GM18873 (cell line): ENCODE measurements around the gene CHAC1.
"Not testable (repeated sequence)": the region's sequence is repeated elsewhere in the genome, so short reads cannot be mapped to it uniquely, and the experiment has no call there.

Source experiments
- ATAC-seq: cut with Tn5 transposase; IDR thresholded peaks from one replicate; pipeline ENCODE4 v1.9.1; 2021; ENCODE audit warnings: mild to moderate bottlenecking, moderate library complexity, moderate number of reproducible peaks; ENCODE audit not compliant: unreplicated experiment, low FRiP score

Gene CHAC1

DNA sequence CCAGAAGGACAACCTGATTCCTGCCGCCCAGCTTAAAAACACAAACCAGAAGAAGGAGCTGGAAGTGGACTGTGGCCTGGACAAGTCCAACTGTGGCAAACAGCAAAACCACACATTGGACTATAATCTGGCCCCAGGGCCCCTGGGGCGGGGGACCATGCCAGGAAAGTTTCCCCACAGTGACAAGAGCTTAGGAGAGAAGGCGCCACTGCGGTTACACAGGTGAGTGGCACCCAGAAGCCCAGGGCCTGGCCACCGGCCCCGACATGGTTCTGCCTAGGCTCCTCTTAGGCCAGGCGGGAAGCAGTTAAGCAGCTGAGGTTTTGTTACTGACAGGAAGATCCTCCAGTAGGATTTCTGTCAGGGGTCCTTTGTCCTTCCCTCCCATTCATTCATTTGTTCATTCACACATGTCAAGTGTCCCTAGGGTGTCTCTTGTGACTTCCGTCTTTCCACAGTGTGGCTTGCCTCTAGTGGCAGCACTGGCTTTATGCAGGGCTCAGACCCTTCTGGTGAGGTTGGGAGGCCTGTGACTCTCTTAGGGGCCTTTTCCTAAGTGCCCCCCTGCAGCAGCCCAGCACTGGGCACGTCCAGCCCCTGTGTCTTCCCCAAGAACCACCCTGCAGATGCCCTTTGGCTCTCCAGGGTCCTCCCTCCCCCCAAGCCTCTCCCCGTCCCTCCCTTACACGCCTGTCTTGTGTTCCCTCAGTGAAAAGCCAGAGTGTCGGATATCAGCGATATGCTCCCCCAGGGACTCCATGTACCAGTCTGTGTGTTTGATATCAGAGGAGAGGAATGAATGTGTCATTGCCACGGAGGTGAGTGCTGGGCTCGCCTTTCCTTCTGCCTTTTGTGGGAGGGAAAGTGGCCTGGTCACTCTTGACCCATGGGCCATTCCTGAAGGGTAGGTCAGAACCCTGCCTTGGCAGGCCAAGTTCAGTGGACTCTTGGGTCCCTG lies 16.3 kb upstream of the CHAC1 start:
- ATAC-seq = no peak

DNA sequence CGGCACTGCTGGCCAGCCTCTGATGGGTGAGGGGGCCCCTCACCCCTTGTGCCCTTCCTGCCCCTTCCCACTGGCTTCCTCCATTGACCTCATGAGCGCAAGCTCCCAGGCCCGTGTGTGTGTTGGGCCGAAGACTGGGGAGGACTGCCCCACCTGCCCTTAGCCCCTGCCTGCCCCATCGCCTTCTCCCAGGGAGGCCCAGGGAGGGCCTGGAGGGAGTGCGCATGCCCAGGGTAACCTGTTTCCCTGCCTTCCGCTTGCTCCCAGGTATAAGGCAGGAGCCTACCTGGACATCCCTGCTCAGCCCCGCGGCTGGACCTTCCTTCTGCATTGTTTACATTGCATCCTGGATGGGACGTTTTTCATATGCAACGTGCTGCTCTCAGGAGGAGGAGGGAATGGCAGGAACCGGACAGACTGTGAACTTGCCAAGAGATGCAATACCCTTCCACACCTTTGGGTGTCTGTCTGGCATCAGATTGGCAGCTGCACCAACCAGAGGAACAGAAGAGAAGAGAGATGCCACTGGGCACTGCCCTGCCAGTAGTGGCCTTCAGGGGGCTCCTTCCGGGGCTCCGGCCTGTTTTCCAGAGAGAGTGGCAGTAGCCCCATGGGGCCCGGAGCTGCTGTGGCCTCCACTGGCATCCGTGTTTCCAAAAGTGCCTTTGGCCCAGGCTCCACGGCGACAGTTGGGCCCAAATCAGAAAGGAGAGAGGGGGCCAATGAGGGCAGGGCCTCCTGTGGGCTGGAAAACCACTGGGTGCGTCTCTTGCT lies 15.3 kb upstream of the CHAC1 start:
- ATAC-seq = no peak

DNA sequence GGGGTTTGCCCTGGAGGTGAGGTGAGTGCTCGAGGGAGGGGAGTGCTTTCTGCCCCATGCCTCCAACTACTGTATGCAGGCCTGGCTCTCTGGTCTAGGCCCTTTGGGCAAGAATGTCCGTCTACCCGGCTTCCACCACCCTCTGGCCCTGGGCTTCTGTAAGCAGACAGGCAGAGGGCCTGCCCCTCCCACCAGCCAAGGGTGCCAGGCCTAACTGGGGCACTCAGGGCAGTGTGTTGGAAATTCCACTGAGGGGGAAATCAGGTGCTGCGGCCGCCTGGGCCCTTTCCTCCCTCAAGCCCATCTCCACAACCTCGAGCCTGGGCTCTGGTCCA lies 14.8 kb upstream of the CHAC1 start:
- no peak for ATAC-seq

DNA sequence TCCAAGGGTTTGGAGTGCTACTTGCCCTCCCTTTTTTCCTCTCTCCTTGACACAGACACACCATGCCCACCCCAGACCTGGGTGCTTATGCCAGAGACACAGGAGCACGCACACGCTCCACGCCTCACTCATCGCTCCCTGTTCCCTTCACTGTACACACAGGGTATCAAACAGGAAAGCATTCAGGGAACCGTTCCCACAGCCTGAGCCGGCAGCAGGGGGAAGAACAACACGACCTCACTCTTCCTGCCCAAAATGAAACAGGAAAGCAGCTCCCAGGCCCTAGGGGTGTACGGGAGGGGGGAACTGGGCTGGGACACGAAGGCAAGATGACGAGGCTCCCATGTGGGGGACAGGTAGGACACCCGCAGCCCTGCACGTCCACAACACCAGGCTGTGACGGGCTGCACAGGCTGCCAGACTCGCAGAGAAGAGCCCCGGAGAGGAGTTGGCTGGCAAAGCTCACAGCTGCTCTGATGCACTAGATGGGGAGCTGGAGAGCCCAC lies 12.9 kb upstream of the CHAC1 start:
- no peak for ATAC-seq

DNA sequence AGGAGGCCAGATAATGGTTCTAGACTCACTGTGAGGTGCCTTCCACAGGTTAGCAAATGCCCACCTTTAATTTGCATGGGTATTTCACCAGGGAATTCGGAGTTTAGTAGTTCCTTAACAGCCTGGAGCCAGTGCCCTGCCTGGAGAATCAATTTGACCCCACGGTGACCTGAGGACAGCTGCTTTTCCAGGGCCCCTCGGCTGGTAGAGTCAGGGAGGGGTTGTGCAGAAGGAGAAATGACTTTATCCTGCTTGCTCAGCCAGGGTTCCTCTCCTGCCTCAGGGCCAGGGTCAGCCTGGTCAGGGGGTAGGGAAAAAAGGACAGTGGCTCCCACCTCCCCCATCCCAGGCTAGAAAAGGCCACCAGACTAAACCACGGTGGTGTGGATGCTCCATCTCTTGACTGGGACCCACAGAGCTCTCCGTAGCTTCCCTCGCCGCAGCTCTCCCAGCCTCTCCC lies 12.2 kb upstream of the CHAC1 start:
- no peak for ATAC-seq

DNA sequence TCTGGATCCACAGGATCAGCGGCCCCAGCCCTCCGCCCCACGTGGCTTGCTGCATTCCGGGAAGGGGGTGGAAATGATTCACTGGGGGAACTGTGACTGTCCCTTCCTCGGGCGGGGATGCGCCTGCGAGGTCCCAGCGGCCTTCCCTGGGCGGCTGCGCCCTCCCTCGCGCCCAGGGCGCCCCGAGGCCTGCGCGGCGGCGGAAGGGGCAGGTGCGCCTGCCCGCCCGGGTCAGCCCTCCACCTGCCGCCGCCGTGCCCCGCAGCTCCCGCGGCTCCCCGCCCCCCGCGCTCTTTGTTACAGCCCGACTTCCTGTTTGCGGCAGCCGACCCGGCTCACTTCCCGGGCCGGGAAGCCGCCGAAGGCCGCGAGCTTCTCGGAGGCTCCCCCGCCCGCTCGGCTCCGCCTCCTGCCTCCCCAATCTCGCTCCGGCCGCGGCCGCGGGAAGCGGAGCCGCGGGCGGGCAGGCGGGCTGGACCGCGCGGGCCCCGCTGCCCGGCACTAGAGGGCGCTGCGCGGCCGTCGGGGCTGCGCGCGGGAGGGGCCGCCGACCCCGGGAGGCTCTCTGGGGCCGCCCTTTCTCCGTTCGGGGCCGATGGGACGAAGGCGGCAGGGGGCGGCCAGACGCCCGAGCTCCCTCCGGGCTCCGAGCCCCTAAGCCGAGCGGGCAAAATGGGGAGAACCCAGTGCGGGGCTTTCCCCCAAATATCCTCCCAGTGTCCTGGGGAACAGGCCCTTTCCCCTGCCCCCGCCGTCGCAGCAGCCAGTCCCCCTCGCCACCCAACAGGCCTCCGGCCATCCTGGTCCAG lies 11.5 kb upstream of the CHAC1 start:
- no peak for ATAC-seq

DNA sequence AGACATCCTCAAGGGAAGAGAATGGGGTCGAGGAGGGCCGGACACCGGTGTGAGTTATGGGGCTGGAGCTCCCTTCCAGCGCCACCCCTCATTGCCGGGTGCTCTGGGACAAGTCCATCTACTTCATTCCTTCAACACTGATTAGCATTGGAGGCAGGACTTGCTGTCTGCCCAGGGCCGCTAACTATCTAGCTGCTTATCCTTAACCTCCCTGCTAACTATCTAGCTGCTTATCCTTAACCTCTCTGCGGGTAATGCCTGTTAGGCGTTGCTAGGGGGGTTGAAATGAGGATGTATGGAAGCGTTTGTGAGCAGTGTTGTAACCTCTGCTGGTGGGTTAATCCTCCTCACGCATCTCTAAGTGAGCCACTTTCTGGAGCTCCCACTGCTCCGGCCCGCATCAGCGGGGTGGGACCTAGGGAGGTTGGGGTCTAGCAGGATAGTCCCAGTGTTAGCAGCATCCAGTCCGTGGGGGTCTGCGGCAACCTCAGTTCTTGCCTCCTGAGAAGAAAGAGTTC lies 10.9 kb upstream of the CHAC1 start:
- ATAC-seq = no peak

DNA sequence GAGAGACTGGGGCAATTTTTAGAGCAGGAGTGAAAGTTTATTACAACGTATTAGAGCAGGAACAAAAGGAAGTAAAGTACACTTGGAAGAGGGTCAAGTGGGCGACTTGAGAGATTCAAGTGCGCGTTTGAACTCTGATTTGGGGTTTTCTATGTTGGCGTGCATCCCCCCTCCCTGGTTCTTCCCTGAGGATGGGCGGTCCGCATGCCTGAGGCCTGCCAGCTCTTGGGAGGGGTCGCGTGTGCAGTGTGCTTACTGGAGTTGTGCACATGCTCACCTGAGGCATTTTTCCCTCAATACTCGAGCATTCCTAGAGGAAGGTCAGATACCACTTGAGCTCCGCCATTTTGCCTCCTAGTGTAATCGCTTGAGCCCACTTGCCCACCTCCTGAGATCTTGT lies 10.4 kb upstream of the CHAC1 start:
- ATAC-seq = no peak

DNA sequence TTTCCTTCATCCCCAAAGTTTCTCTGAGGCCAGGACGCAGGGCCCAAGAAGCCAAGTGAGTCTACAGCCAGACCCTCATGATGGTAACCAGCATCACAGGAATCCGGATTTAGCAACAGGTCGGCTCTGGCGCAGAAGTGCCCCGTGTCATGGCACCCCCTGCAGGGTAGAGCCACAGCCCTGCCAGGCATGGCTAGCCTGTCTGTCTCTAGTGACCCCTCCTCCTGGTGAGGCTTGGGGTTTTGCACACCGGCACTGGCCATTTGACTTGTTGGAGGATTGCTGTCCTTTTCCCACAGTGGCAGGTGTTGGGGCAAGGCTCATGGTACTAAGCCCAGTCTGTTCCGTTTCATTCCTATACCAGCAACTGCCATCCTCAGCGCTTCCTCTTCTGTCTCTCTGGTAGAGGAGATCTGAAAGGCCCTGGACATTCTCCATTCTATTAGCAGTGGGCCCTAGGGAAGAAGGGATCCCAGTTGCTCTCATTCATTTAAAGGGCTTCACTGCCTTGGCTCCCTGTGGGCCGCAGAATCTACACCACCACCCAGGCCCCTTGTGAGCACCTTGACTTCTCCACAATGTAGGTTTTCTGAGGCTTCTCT lies 9.4 kb upstream of the CHAC1 start:
- no peak for ATAC-seq

DNA sequence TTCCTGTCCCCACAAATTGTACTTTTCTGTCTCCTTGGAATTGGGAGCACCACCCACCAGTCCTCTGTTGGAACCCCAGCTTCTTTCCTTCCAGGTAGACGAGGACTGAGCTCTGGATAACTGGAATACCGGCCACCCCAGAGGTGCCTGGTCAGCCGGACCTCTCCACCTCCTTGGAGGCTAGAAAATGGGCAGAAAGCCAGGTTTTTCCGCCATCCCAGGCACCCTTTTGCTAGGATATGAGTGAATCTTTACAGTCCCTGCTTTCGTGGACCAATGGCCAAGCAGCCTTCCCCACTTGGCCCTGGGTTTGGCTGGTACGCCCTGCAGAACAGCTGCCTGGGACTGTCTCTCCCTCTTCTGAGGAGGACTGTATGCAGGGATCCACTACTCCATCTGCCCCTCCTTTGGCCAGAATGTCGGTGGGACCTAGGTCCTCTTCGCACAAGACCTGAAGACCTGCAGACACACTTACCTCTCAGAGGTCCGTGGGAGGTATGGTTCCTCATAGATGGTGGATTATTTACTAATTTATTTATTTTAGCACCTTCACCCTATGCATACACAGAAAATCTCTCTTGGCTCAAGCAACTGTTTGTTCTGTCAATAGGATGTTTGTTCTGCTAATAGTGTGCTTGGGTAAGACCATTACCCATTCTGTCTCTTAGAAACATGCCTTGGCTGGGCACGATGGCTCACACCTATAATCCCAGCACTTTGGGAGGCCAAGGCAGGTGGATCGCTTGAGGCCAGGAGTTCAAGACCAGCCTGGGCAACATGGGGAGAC lies 8.6 kb upstream of the CHAC1 start:
- ATAC-seq = no peak

DNA sequence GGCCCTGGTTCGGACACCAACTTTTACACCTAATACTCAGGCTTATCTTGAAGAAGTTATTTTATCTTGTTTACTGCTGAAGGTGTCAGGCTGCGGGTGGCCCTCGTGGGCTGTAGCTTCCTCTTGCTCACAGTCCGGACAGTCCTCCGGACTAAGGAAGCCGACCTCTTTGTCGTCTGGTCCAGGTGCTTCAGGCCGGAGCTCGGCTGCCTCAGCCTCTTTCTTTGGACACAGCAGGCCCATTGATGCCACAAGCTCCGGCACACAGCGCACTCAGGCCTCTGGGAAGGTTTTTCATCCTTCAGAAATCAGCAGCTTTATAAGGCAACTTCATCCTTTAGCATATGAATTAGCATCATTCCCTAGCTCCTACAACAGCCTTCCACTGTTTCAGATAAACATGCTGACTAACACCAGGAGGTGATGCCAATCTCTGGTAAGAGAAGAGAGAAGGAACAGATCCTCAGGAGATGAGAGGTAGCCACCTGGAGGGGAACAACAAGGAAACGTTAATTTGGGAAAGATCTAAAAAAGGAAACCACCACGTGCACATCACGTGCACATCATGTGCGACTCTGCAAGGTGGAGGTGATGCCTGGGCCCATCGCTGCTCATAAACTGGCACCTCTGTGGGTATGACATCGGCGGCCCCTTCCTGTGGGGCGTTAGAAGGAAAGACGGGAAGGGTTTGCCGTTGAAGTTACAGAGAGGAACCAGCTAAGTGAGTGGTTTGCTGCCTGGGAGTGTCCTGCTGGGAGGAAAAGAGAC lies 4.4 kb upstream of the CHAC1 start:
- ATAC-seq = no peak

DNA sequence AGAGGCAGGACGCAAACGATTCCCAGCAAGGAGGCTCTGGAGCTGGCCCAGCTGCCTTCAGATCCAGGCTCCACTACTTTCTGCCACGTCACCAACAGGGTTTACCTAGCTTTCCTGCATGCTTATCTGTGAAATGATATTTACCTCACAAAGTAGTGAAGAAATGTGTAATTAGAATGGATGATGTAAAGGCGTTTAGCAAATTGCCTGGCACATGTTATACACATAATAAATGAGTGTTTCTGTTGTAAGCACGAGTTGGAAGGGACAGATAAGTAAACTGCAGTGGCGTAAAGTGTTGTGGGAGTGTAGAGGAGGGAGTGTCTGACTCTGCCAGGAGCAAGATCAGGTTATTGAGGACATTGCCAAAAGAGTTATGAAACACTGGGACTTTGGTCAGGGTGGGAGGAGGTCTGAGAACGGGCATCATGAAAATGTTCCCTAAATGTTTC lies 3.5 kb upstream of the CHAC1 start:
- ATAC-seq = no peak

DNA sequence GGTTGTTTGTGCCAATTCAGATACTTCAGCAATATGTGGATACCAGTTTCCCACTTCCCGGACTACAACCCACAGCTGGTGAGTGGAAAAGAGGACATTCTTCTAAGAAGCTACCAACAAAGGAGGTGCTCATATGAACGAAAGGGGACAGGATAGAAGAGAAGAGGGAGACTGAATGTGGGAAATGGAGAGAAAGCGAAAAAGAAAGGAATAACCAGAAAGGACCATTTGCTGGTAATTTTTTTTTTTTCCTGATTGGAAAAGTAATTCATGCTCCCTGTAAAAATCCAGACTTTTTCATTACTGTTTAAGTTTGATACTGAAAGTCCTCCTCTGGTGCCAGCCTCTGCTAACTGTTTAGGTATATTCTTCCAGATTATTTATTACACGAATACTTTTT lies 1.5 kb upstream of the CHAC1 start:
- ATAC-seq = no peak

DNA sequence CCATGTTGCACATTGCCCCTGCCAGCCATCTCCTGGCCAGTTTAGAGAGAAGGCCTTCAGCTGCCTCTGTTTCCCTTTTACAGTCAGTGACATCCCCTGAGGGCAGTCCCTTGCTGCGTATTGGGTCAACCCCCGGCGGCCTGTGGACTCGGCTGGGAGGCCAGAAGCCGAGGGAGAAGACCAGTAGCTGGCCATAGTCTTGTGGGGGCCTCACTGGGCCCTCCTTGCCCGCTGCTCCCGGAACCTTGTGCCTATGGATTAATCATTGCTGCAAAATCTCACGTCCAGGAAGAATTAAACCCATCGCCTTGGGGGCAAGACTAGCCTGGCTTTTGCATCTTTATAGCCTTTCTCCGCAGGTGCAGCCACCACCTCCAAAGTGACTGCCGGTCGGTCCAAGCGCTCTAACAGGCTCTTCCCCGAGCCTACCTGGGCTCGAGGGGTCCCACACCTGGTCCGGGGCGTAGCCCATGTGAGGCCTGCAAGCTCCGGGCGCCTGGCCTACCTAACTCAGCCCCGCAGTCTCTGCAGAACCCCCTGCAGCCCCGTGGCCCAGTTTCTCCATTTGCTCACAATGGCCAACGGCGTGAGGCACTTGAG lies 870 bp upstream of the CHAC1 start:
- ATAC-seq = no peak

DNA sequence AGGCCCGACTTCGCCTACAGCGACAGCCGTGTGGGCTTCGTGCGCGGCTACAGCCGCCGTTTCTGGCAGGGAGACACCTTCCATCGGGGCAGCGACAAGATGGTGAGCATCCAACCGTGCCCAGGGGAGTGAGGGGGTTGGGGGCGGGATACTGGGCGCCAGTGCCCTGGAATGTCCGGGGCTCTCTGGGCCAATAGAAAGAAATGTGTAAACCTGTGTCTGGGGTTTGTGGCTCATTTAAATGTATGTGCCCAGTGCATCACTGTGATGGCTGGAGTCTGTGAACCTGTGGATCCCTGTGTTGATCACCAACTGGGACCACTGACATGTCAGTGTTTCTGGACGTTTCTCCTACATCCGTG lies 423 bp downstream of the CHAC1 start:
- no peak for ATAC-seq

DNA sequence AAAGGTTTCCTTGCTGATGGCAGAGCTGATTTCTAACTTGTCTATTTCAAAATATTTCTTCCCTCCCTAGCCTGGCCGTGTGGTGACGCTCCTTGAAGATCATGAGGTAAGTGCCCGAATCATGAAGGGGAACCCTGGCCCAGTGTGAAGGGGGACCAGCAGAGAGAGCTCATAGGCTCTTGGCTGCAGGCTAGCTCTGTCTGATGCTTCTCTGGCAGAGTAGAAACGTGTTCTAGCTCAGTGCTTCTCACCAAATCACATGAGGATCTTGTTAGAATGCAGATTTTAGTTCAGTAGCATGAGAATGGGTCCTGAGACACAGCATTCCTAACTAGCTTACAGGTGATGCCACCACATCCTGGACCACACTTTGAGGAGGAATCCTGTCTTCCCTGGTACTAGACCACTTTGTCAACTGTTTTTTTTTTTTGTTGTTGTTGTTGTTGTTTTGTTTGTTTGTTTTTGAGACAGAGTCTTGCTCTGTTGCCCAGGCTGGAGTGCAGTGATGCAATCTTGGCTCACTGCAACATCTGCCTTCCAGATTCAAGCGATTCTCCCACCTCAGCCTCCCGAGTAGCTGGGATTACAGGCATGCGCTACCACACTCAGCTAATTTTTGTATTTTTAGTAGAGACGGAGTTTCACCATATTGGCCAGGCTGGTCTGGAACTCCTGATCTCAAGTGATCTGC lies 1.0 kb downstream of the CHAC1 start:
- ATAC-seq = not testable (repeated sequence)

DNA sequence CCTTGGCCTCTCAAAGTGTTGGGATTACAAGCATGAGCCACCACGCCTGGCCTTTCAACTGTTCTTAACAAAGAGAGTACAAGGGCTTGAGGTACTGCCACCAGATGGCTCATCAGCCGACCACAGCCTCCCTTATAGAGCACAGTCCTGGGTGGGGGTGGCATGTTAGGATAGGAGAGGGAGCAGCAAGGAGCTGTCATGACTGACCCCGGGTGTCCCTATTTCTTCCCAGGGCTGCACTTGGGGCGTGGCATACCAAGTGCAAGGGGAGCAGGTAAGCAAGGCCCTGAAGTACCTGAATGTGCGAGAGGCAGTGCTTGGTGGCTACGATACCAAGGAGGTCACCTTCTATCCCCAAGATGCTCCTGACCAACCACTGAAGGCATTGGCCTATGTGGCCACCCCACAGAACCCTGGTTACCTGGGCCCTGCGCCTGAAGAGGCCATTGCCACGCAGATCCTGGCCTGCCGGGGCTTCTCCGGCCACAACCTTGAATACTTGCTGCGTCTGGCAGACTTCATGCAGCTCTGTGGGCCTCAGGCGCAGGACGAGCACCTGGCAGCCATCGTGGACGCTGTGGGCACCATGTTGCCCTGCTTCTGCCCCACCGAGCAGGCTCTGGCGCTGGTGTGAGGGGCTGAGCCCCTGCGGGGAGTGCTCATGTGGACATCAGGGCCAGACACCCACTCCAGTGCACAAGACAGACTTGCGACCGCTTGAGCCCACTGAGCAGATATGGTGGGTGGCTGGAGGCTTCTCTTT lies 2.1 kb downstream of the CHAC1 start:
- no peak for ATAC-seq
